ENCODE data around the gene ELMOD3. TPM values are rescaled to one million over a fixed set of nuclear protein-coding genes. Genes with fewer than 3 reads are reported as not detected.
A peak's percentile ranks its signal among the peaks of the same experiment; 100 is the strongest.
"Not testable (repeated sequence)": the region's sequence is repeated elsewhere in the genome, so short reads cannot be mapped to it uniquely, and the experiment has no call there.

The ELMOD3 gene
- polyA plus RNA-seq, 1 donor = 29.0 TPM

- no peaks in the 10 kb centered on the region for H3K9me3 ChIP-seq (ENCODE audit: control insufficient read depth, low read depth, low read length)
- H3K36me3 ChIP-seq (ENCODE audit: control insufficient read depth, insufficient read depth, low read length) = no peaks in the 10 kb centered on the region
- H3K27ac ChIP-seq (ENCODE audit: low read length) = no peak overlapping the region
- no peak for DNase-seq
- no CpG with 5 or more reads among the region's 21 CpGs for WGBS (ENCODE audit: insufficient coverage, low lambda C conversion rate)
- no peak overlapping the region for H3K4me3 ChIP-seq (ENCODE audit: low read length)
- H3K27me3 ChIP-seq (ENCODE audit: control insufficient read depth, insufficient read depth, low read length) = no peaks in the 10 kb centered on the region
- H3K4me1 ChIP-seq (ENCODE audit: control insufficient read depth, insufficient read depth, low read length) = peaks cover 42% of the 10 kb centered on the region
These were observed 80.8 kb downstream of the ELMOD3 start for GRCh38 chr2:85435220-85435958.

GRCh38 chr2:85435981-85436835 is 81.6 kb downstream of the ELMOD3 start:
- Histone ChIP-seq H3K4me3 (ENCODE audit: low read length) (no peak overlapping the region), H3K36me3 (ENCODE audit: control insufficient read depth, insufficient read depth, low read length) (no peaks in the 10 kb centered on the region), H3K4me1 (ENCODE audit: control insufficient read depth, insufficient read depth, low read length) (peaks cover 42% of the 10 kb centered on the region), H3K9me3 (ENCODE audit: control insufficient read depth, low read depth, low read length) (no peaks in the 10 kb centered on the region), H3K27me3 (ENCODE audit: control insufficient read depth, insufficient read depth, low read length) (no peaks in the 10 kb centered on the region), H3K27ac (ENCODE audit: low read length) (no peak overlapping the region)
- no peak for DNase-seq
- no CpG with 5 or more reads among the region's 16 CpGs for WGBS (ENCODE audit: insufficient coverage, low lambda C conversion rate)

GRCh38 chr2:85436836-85437487 is 82.4 kb downstream of the ELMOD3 start:
- Histone ChIP-seq H3K27me3 (ENCODE audit: control insufficient read depth, insufficient read depth, low read length) (no peaks in the 10 kb centered on the region), H3K27ac (ENCODE audit: low read length) (peak overlapping the region; percentile 14), H3K36me3 (ENCODE audit: control insufficient read depth, insufficient read depth, low read length) (no peaks in the 10 kb centered on the region), H3K9me3 (ENCODE audit: control insufficient read depth, low read depth, low read length) (no peaks in the 10 kb centered on the region), H3K4me3 (ENCODE audit: low read length) (no peak overlapping the region), H3K4me1 (ENCODE audit: control insufficient read depth, insufficient read depth, low read length) (peaks cover 42% of the 10 kb centered on the region)
- DNase-seq = no peak
- WGBS (ENCODE audit: insufficient coverage, low lambda C conversion rate) = no CpG with 5 or more reads among the region's 10 CpGs

GRCh38 chr2:85437488-85438200 is 83.1 kb downstream of the ELMOD3 start:
- H3K27ac ChIP-seq (ENCODE audit: low read length) = peak overlapping the region; percentile 63
- DNase-seq = peak; percentile 84 to 91
- H3K9me3 ChIP-seq (ENCODE audit: control insufficient read depth, low read depth, low read length) = no peaks in the 10 kb centered on the region
- H3K36me3 ChIP-seq (ENCODE audit: control insufficient read depth, insufficient read depth, low read length) = no peaks in the 10 kb centered on the region
- H3K4me1 ChIP-seq (ENCODE audit: control insufficient read depth, insufficient read depth, low read length) = peaks cover 42% of the 10 kb centered on the region
- WGBS (ENCODE audit: insufficient coverage, low lambda C conversion rate) = no CpG with 5 or more reads among the region's 64 CpGs
- H3K27me3 ChIP-seq (ENCODE audit: control insufficient read depth, insufficient read depth, low read length) = no peaks in the 10 kb centered on the region
- peak overlapping the region; percentile 53 for H3K4me3 ChIP-seq (ENCODE audit: low read length)

- Histone ChIP-seq H3K36me3 (ENCODE audit: control insufficient read depth, insufficient read depth, low read length) (no peaks in the 10 kb centered on the region), H3K4me3 (ENCODE audit: low read length) (peak overlapping the region; percentile 53), H3K27ac (ENCODE audit: low read length) (peak overlapping the region; percentile 63), H3K4me1 (ENCODE audit: control insufficient read depth, insufficient read depth, low read length) (peaks cover 40% of the 10 kb centered on the region), H3K9me3 (ENCODE audit: control insufficient read depth, low read depth, low read length) (no peaks in the 10 kb centered on the region), H3K27me3 (ENCODE audit: control insufficient read depth, insufficient read depth, low read length) (no peaks in the 10 kb centered on the region)
- peak in 1 of 2 donors; percentile 41 for DNase-seq
- 80% methylated on average over 1 of the region's 19 CpGs for WGBS (ENCODE audit: insufficient coverage, low lambda C conversion rate)
These were observed 83.8 kb downstream of the ELMOD3 start for GRCh38 chr2:85438201-85439024.

GRCh38 chr2:85439025-85439472 is 84.5 kb downstream of the ELMOD3 start:
- Histone ChIP-seq H3K36me3 (ENCODE audit: control insufficient read depth, insufficient read depth, low read length) (no peaks in the 10 kb centered on the region), H3K27ac (ENCODE audit: low read length) (no peak overlapping the region), H3K4me1 (ENCODE audit: control insufficient read depth, insufficient read depth, low read length) (peaks cover 35% of the 10 kb centered on the region), H3K27me3 (ENCODE audit: control insufficient read depth, insufficient read depth, low read length) (no peaks in the 10 kb centered on the region), H3K9me3 (ENCODE audit: control insufficient read depth, low read depth, low read length) (no peaks in the 10 kb centered on the region), H3K4me3 (ENCODE audit: low read length) (no peak overlapping the region)
- DNase-seq = no peak
- WGBS (ENCODE audit: insufficient coverage, low lambda C conversion rate) = no CpG with 5 or more reads among the region's 6 CpGs

GRCh38 chr2:85439569-85439968 is 85.0 kb downstream of the ELMOD3 start:
- H3K27ac ChIP-seq (ENCODE audit: low read length); DNase-seq; H3K9me3 ChIP-seq (ENCODE audit: control insufficient read depth, low read depth, low read length); H3K36me3 ChIP-seq (ENCODE audit: control insufficient read depth, insufficient read depth, low read length); H3K27me3 ChIP-seq (ENCODE audit: control insufficient read depth, insufficient read depth, low read length); H3K4me3 ChIP-seq (ENCODE audit: low read length): not testable (repeated sequence)
- peaks cover 32% of the 10 kb centered on the region for H3K4me1 ChIP-seq (ENCODE audit: control insufficient read depth, insufficient read depth, low read length)
- no CpG with 5 or more reads among the region's 9 CpGs for WGBS (ENCODE audit: insufficient coverage, low lambda C conversion rate)

GRCh38 chr2:85439986-85440385 is 85.4 kb downstream of the ELMOD3 start:
- no peak overlapping the region for H3K27ac ChIP-seq (ENCODE audit: low read length)
- whole genome bisulfite sequencing (ENCODE audit: insufficient coverage, low lambda C conversion rate) = no CpG with 5 or more reads among the region's 7 CpGs
- no peak for DNase-seq

GRCh38 chr2:85440729-85441128 is 86.2 kb downstream of the ELMOD3 start:
- DNase-seq = no peak
- WGBS (ENCODE audit: insufficient coverage, low lambda C conversion rate) = no CpG with 5 or more reads among the region's 5 CpGs
- no peak overlapping the region for H3K4me3 ChIP-seq (ENCODE audit: low read length)
- H3K27ac ChIP-seq (ENCODE audit: low read length) = no peak overlapping the region
- H3K9me3 ChIP-seq (ENCODE audit: control insufficient read depth, low read depth, low read length) = no peaks in the 10 kb centered on the region
- H3K27me3 ChIP-seq (ENCODE audit: control insufficient read depth, insufficient read depth, low read length) = no peaks in the 10 kb centered on the region
- H3K4me1 ChIP-seq (ENCODE audit: control insufficient read depth, insufficient read depth, low read length) = peaks cover 25% of the 10 kb centered on the region
- H3K36me3 ChIP-seq (ENCODE audit: control insufficient read depth, insufficient read depth, low read length) = no peaks in the 10 kb centered on the region

More at GRCh38 chr2:85439986-85440385, 85.4 kb downstream of the ELMOD3 start:
- Histone ChIP-seq H3K36me3 (ENCODE audit: control insufficient read depth, insufficient read depth, low read length) (no peaks in the 10 kb centered on the region), H3K9me3 (ENCODE audit: control insufficient read depth, low read depth, low read length) (no peaks in the 10 kb centered on the region), H3K27me3 (ENCODE audit: control insufficient read depth, insufficient read depth, low read length) (no peaks in the 10 kb centered on the region), H3K4me1 (ENCODE audit: control insufficient read depth, insufficient read depth, low read length) (peaks cover 32% of the 10 kb centered on the region), H3K4me3 (ENCODE audit: low read length) (no peak overlapping the region)
